HL-60 (cell line): Measurements from ENCODE around the gene TCF15.

ENCODE experiments used
- DNase-seq, 2 experiments: peaks; one replicate each; pipeline ENCODE4 v3.0.0-alpha.2; 2010 to 2020; ENCODE audit warnings: low read depth in 1 of 2, low spot score in 1 of 2
- H3K27ac ChIP-seq: fragments of 250-450 bp; sonication (Bioruptor Pico); replicated peaks from 2 replicates; pipeline ENCODE4 v1.5.1; 2020; ENCODE audit warnings: mild to moderate bottlenecking, moderate library complexity
- H3K27me3 ChIP-seq: fragments of 250-450 bp; sonication (Bioruptor Pico); 2 replicates; pipeline ENCODE4 v1.5.1; 2021; ENCODE audit warnings: mild to moderate bottlenecking, moderate library complexity; ENCODE audit not compliant: insufficient read depth, poor library complexity, severe bottlenecking
- H3K4me3 ChIP-seq: replicated peaks from 2 replicates; pipeline ENCODE4 v1.5.1; 2011; ENCODE audit warnings: mild to moderate bottlenecking, control low read depth, low read length; ENCODE audit not compliant: insufficient read depth
- CTCF ChIP-seq: IDR thresholded peaks from one replicate; pipeline ENCODE4 v1.5.1; 2011; ENCODE audit warnings: low read length, control low read depth, inconsistent platforms; ENCODE audit not compliant: insufficient read depth
- GABPA ChIP-seq: IDR thresholded peaks from 2 replicates; pipeline ENCODE4 v1.6.1; 2012; ENCODE audit warnings: low read depth
- POLR2AphosphoS5 ChIP-seq: IDR thresholded peaks from 2 replicates; pipeline ENCODE4 v1.6.1; 2012; ENCODE audit warnings: low read depth
- SPI1 ChIP-seq: IDR thresholded peaks from 2 replicates; pipeline ENCODE4 v1.6.1; 2012; ENCODE audit warnings: low read depth, mild to moderate bottlenecking, borderline replicate concordance
- TF ChIP-seq, protein P1 (sequence below): IDR thresholded peaks from 2 replicates; pipeline ENCODE4 v1.6.1; 2012; ENCODE audit warnings: low read depth; ENCODE audit not compliant: insufficient replicate concordance

The TCF15 gene

GRCh38 chr20:655726-656624 lies 45.9 kb upstream of the TCF15 start:
- H3K27me3 ChIP-seq, result no peaks in the 10 kb centered on the region
- H3K27ac ChIP-seq, result no peak overlapping the region
- H3K4me3 ChIP-seq, result no peak overlapping the region
- no peak for DNase-seq
- TF ChIP-seq POLR2AphosphoS5 (no peak), GABPA (no peak), CTCF (no peak), SPI1 (no peak)
- TF ChIP-seq, protein P1, sequence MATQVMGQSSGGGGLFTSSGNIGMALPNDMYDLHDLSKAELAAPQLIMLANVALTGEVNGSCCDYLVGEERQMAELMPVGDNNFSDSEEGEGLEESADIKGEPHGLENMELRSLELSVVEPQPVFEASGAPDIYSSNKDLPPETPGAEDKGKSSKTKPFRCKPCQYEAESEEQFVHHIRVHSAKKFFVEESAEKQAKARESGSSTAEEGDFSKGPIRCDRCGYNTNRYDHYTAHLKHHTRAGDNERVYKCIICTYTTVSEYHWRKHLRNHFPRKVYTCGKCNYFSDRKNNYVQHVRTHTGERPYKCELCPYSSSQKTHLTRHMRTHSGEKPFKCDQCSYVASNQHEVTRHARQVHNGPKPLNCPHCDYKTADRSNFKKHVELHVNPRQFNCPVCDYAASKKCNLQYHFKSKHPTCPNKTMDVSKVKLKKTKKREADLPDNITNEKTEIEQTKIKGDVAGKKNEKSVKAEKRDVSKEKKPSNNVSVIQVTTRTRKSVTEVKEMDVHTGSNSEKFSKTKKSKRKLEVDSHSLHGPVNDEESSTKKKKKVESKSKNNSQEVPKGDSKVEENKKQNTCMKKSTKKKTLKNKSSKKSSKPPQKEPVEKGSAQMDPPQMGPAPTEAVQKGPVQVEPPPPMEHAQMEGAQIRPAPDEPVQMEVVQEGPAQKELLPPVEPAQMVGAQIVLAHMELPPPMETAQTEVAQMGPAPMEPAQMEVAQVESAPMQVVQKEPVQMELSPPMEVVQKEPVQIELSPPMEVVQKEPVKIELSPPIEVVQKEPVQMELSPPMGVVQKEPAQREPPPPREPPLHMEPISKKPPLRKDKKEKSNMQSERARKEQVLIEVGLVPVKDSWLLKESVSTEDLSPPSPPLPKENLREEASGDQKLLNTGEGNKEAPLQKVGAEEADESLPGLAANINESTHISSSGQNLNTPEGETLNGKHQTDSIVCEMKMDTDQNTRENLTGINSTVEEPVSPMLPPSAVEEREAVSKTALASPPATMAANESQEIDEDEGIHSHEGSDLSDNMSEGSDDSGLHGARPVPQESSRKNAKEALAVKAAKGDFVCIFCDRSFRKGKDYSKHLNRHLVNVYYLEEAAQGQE, result no peak

- Histone ChIP-seq H3K27ac (no peak overlapping the region), H3K4me3 (no peak overlapping the region), H3K27me3 (no peaks in the 10 kb centered on the region)
- no peak for TF ChIP-seq GABPA
- no peak for TF ChIP-seq POLR2AphosphoS5
- no peak for TF ChIP-seq SPI1
- TF ChIP-seq, protein P1, result no peak
- TF ChIP-seq CTCF, result no peak
- no peak for DNase-seq
Observed at GRCh38 chr20:654417-654750, 44.3 kb upstream of the TCF15 start.

GRCh38 chr20:653590-654416 lies 43.7 kb upstream of the TCF15 start:
- peak overlapping the region; percentile 79 for H3K4me3 ChIP-seq

More at GRCh38 chr20:653590-654416, 43.7 kb upstream of the TCF15 start:
- TF ChIP-seq GABPA (no peak), CTCF (no peak), POLR2AphosphoS5 (no peak), SPI1 (no peak)
- TF ChIP-seq, protein P1, result no peak
- H3K27me3 ChIP-seq, result no peaks in the 10 kb centered on the region
- no peak for DNase-seq
- peak overlapping the region; percentile 52 for H3K27ac ChIP-seq
